Prostate gland (tissue), 2 donors: ENCODE results near the gene RFNG.

ENCODE experiments used
- POLR2A ChIP-seq: fragments of 450-650 bp; IDR thresholded peaks from one replicate; pipeline ENCODE4 v1.6.1; 2016; ENCODE audit warnings: antibody characterized with exemption, mild to moderate bottlenecking
- TF ChIP-seq, protein P1 (sequence below), 4 experiments: fragments of 200-600 bp in 2 of 4; fragments of 450-650 bp in 2 of 4; sonication (generic) in 2 of 4; IDR thresholded peaks; 1 replicate in 3 of 4; 2 replicates in 1 of 4; pipeline ENCODE4 v1.5.1; 2016 to 2019; ENCODE audit warnings: antibody characterized with exemption in 4 of 4, mild to moderate bottlenecking in 2 of 4, moderate library complexity in 2 of 4

DNA sequence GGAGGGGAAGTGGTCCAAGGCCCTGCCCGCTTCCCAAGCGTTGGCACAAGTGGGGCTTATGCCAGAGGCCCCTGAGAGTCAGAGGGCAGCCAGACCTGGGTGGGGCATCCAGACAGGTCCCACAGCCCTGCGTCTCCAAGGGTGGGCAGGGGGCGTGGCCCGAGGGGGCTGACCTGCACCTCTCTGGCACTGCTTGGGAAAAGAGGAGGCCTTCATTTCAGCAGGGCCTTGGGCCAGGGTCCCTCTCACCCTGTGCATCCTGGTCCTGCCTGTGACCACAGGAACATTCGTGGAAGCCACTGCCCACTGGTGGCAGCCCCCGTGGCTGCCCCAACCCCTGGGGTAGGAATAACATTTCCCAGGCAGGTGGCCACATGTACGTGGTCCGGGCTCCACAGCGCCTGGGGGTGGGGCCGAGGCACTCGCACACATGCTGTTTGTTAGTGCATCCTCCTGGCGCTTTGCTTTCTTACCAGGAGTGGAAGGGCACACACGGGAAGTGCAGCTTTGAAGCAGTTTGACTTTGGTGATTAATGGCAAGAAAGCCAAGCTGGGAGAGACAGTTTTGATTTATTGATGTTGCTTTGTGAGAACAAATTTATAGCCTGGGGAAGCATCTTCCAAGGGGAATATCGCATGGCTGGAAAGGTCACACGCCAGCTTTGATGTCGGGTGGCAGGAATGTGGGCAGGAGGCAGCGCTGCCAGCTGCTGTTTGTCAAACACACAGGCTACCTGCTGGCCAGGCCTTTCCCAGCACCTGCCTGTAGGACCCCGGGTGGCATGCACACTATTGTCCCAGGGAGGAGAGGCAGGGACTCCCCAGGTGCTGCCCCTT is 33.2 kb downstream of the RFNG start:
- TF ChIP-seq POLR2A, result no peak
- TF ChIP-seq, protein P1, sequence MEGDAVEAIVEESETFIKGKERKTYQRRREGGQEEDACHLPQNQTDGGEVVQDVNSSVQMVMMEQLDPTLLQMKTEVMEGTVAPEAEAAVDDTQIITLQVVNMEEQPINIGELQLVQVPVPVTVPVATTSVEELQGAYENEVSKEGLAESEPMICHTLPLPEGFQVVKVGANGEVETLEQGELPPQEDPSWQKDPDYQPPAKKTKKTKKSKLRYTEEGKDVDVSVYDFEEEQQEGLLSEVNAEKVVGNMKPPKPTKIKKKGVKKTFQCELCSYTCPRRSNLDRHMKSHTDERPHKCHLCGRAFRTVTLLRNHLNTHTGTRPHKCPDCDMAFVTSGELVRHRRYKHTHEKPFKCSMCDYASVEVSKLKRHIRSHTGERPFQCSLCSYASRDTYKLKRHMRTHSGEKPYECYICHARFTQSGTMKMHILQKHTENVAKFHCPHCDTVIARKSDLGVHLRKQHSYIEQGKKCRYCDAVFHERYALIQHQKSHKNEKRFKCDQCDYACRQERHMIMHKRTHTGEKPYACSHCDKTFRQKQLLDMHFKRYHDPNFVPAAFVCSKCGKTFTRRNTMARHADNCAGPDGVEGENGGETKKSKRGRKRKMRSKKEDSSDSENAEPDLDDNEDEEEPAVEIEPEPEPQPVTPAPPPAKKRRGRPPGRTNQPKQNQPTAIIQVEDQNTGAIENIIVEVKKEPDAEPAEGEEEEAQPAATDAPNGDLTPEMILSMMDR (IDR thresholded peaks at IDR 0.05), result no peak
